Naive thymus-derived CD4-positive, alpha-beta T cell (primary cell): ENCODE measurements around the gene GRIA3. TPM values are rescaled to one million over a fixed set of nuclear protein-coding genes. Genes with fewer than 3 reads are reported as not detected.

Experiments used
- ATAC-seq: fragments of 150-1000 bp; cut with Tn5 transposase; 2 replicates; pipeline ENCODE4 v1.10.0; 2021; ENCODE audit warnings: mild to moderate bottlenecking, moderate library complexity
- CTCF ChIA-PET: fragments of 350-600 bp; sonication (Branson Sonifier 250); formaldehyde crosslinking; loops from one replicate; lab custom pipeline; 2021; ENCODE audit warnings: antibody characterized with exemption; lab: Charles Lee
- POLR2A ChIA-PET: fragments of 350-600 bp; sonication (Branson Sonifier 250); formaldehyde crosslinking; loops from one replicate; lab custom pipeline; 2021; ENCODE audit warnings: antibody characterized with exemption, inconsistent platforms; lab: Charles Lee
- DNase-seq, 9 donors: peaks; one replicate each; pipeline versions ENCODE4 v3.0.0 to v3.0.0-alpha.2; 2020 to 2022; ENCODE audit warnings: mixed read lengths in 1 of 9
- H3K27ac ChIP-seq: one replicate; pipeline ENCODE4 v1.7.0; 2013; ENCODE audit warnings: mild to moderate bottlenecking, low read depth, low read length, moderate library complexity
- H3K27me3 ChIP-seq, 2 donors: one replicate each; pipeline ENCODE4 v1.7.0; 2013; ENCODE audit warnings: low read length in 2 of 2, mild to moderate bottlenecking in 2 of 2, moderate library complexity in 2 of 2; ENCODE audit not compliant: control insufficient read depth in 2 of 2, insufficient read depth in 2 of 2
- H3K36me3 ChIP-seq, 3 experiments: 1 replicate in 2 of 3; 2 replicates in 1 of 3; pipeline ENCODE4 v1.7.0; 2013; ENCODE audit warnings: low read length in 3 of 3, mild to moderate bottlenecking in 3 of 3, moderate library complexity in 1 of 3; ENCODE audit not compliant: insufficient read depth in 3 of 3, control insufficient read depth in 2 of 3
- H3K4me1 ChIP-seq, 2 donors: one replicate each; pipeline ENCODE4 v1.7.0; 2013; ENCODE audit warnings: low read length in 2 of 2, mild to moderate bottlenecking in 2 of 2, moderate library complexity in 1 of 2; ENCODE audit not compliant: control insufficient read depth in 2 of 2, insufficient read depth in 2 of 2
- H3K4me3 ChIP-seq: 2 replicates; pipeline ENCODE4 v1.7.0; 2013; ENCODE audit warnings: mild to moderate bottlenecking, low read length
- H3K9me3 ChIP-seq, 3 experiments: 1 replicate in 2 of 3; 2 replicates in 1 of 3; pipeline ENCODE4 v1.7.0; 2013; ENCODE audit warnings: low read length in 3 of 3; ENCODE audit not compliant: control insufficient read depth in 2 of 3
- H3K27ac Mint-ChIP-seq, 9 donors: one replicate each; pipeline ENCODE4 v1.8.0; 2020 to 2022; ENCODE audit warnings: mixed read lengths in 9 of 9, mild to moderate bottlenecking in 8 of 9, moderate library complexity in 5 of 9, inconsistent platforms in 2 of 9
- H3K27me3 Mint-ChIP-seq, 5 donors: one replicate each; pipeline ENCODE4 v1.8.0; 2021 to 2022; ENCODE audit warnings: mixed read lengths in 5 of 5, mild to moderate bottlenecking in 1 of 5
- H3K36me3 Mint-ChIP-seq, 5 donors: one replicate each; pipeline ENCODE4 v1.8.0; 2020 to 2022; ENCODE audit warnings: mixed read lengths in 5 of 5, mild to moderate bottlenecking in 3 of 5, inconsistent platforms in 1 of 5
- H3K4me1 Mint-ChIP-seq, 7 donors: one replicate each; pipeline ENCODE4 v1.8.0; 2020 to 2022; ENCODE audit warnings: mixed read lengths in 7 of 7, mild to moderate bottlenecking in 3 of 7, inconsistent platforms in 1 of 7
- H3K4me3 Mint-ChIP-seq, 10 donors: one replicate each; pipeline ENCODE4 v1.8.0; 2020 to 2022; ENCODE audit warnings: mild to moderate bottlenecking in 10 of 10, mixed read lengths in 10 of 10, moderate library complexity in 6 of 10, inconsistent platforms in 2 of 10
- H3K9me3 Mint-ChIP-seq, 11 donors: one replicate each; pipeline ENCODE4 v1.8.0; 2020 to 2022; ENCODE audit warnings: mixed read lengths in 11 of 11, mild to moderate bottlenecking in 4 of 11, inconsistent platforms in 1 of 11, moderate library complexity in 1 of 11
- intact Hi-C, 2 donors: fragments of 100-400 bp; cut with micrococcal nuclease; formaldehyde crosslinking; loops; one replicate each; pipeline ENCODE4 v1.15.1; 2023
- polyA plus RNA-seq, 2 donors: library from polyadenylated mRNA; unstranded; fragments of 300-500 nt; fragmentation: Illumina TruSeq; gene quantifications; one replicate each; pipeline ENCODE4 v1.2.3, GENCODE V29; 2021
- total RNA-seq, 6 experiments: library from RNA in 5 of 6; stranded (reverse) in 5 of 6; gene quantifications; 1 replicate in 5 of 6; 2 replicates in 1 of 6; pipeline ENCODE4 v1.2.3 and lab custom pipeline; 2021 to 2026

GRIA3 gene
- not detected for total RNA-seq
- polyA plus RNA-seq = not detected
- total RNA-seq (lab: John Stamatoyannopoulos, UW) = not detected

DNA sequence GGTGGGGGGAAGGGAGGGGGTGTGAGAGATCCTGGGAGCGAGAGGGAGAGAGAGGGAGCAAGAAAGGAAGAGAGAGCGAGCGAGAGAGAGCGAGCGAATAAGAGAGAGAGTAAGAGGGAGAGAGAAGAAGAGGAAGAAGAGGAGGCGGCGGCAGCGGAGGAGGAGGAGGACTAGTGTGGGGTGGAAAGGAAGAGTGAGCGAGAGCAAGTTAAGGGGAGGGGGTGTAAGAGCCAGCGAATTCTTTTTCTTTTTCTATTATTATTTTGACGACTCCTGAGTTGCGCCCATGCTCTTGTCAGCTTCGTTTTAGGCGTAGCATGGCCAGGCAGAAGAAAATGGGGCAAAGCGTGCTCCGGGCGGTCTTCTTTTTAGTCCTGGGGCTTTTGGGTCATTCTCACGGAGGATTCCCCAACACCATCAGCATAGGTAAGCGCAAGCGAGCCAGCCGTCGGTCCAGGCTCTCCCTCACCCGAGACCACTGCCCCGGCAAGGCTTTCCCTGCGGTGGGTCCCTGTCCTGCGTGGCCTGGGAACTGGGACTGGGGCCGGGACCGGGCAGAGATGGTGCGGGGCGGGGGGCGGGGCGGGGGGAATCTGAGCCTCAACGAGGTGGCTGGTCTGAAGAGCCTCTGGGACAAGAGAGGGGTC, at the start of gene GRIA3:
TSS of gene GRIA3 (plus strand) at position 60 of the 647 bp plus-strand sequence. CDS start at position 318, 258 bp downstream.
- H3K27me3 Mint-ChIP-seq = peaks cover 27 to 54% (median 44%) of the 10 kb centered on the region in 5 donors

DNA sequence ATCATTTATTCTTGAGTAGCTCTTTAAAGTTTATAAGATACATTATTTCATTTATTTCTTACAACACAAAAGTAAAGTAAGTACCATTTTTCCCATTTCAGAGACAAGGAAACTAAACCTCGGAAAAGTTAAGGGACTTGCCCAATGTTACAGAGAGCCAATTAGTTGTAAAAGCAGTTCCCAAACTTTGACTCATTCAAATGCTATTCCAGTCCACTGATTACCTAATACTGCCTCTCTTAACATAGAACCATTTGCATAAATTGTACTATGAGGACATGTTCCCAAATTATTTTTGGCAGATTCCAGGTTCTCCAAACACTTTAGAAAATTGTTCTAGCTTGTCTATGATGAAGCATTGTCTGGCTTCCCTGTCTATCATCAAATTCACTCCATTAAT, 45.6 kb upstream of the GRIA3 start:
- no peak overlapping the region for H3K27ac Mint-ChIP-seq
- Histone ChIP-seq H3K27ac (no peak overlapping the region), H3K4me3 (no peak overlapping the region), H3K4me1 (no peaks in the 10 kb centered on the region), H3K36me3 (no peaks in the 10 kb centered on the region), H3K27me3 (no peaks in the 10 kb centered on the region), H3K9me3 (no peaks in the 10 kb centered on the region)
- ChIA-PET CTCF (no interaction called here), POLR2A (no interaction called here)
- no peaks in the 10 kb centered on the region for H3K27me3 Mint-ChIP-seq
- peaks cover 0 to 6% (median 0%) of the 10 kb centered on the region in 11 donors for H3K9me3 Mint-ChIP-seq
- H3K4me1 Mint-ChIP-seq = no peaks in the 10 kb centered on the region
- DNase-seq = no peak
- no peak for ATAC-seq
- intact Hi-C loops = no loop called here
- no peaks in the 10 kb centered on the region for H3K36me3 Mint-ChIP-seq
- H3K4me3 Mint-ChIP-seq = no peak overlapping the region

More for the DNA sequence above, at the start of gene GRIA3:
- ChIA-PET CTCF (no interaction called here), POLR2A (no interaction called here)
- no peaks in the 10 kb centered on the region for H3K4me1 ChIP-seq
- H3K36me3 Mint-ChIP-seq = no peaks in the 10 kb centered on the region
- H3K27ac Mint-ChIP-seq = no peak within 1 kb of the TSS
- H3K4me3 ChIP-seq = no peak within 1 kb of the TSS
- H3K4me1 Mint-ChIP-seq = peaks cover 0 to 20% (median 8%) of the 10 kb centered on the region in 7 donors
- H3K9me3 Mint-ChIP-seq = peaks cover 0 to 3% (median 0%) of the 10 kb centered on the region in 11 donors
- no peaks in the 10 kb centered on the region for H3K9me3 ChIP-seq
- intact Hi-C loops = no loop called here
- DNase-seq = no peak
- no peaks in the 10 kb centered on the region for H3K36me3 ChIP-seq
- no peak within 1 kb of the TSS for H3K27ac ChIP-seq
- H3K27me3 ChIP-seq = no peaks in the 10 kb centered on the region
- no peak for ATAC-seq
- H3K4me3 Mint-ChIP-seq = peak within 1 kb of the TSS in 9 of 10 donors; percentile 56 to 76 (median 75)

DNA sequence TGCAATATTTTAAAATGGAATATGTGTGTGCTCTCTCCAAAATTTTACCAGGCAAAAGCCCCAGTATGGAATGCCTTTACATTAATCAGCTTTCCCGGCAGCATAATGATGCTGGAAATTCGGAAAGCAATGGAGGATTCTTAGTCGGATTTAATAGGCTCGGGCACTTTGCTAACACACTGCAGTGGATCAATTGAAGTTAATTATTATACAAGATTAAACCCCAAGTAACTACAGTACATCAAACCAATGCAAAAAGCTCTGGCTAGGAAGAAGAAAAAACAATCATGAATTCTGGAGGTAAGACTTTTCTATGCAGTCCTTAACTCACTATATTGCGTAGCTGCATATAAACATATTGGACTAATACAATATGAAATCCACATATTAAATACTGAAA, 43.6 kb upstream of the GRIA3 start:
- intact Hi-C loops = no loop called here
- POLR2A ChIA-PET = no interaction called here
- CTCF ChIA-PET = no interaction called here

DNA sequence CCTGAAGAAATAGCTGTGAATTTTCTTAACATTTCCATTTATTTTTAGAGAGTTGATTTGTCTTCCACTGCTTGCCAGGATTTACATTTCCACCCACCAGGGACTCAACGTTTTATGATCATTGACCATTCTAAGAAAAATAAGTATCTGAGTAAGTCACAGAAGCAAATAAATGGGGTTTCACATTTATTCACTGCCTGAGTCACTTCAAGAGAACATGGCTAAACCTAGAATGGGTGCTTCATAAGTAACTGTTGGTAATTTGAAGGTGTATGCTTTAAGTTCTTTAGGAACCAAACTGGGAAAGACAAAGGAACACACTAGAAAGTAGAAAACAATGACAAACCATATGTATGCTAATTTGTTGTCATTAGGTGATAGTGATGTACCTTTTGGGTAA, 43.2 kb upstream of the GRIA3 start:
- POLR2A ChIA-PET = no interaction called here
- H3K4me1 Mint-ChIP-seq = no peaks in the 10 kb centered on the region
- no peaks in the 10 kb centered on the region for H3K36me3 Mint-ChIP-seq
- Histone ChIP-seq H3K36me3 (no peaks in the 10 kb centered on the region), H3K4me3 (no peak overlapping the region), H3K4me1 (no peaks in the 10 kb centered on the region), H3K27ac (no peak overlapping the region), H3K27me3 (no peaks in the 10 kb centered on the region), H3K9me3 (no peaks in the 10 kb centered on the region)
- ATAC-seq (no peak), DNase-seq (no peak)
- H3K27me3 Mint-ChIP-seq = no peaks in the 10 kb centered on the region
- CTCF ChIA-PET = no interaction called here
- H3K9me3 Mint-ChIP-seq = peaks cover 0 to 4% (median 0%) of the 10 kb centered on the region in 11 donors
- intact Hi-C loops = no loop called here
- H3K27ac Mint-ChIP-seq = no peak overlapping the region
- H3K4me3 Mint-ChIP-seq = no peak overlapping the region

More for the DNA sequence above, 43.6 kb upstream of the GRIA3 start:
- Mint-ChIP-seq H3K9me3 (peaks cover 0 to 6% (median 0%) of the 10 kb centered on the region in 11 donors), H3K27me3 (no peaks in the 10 kb centered on the region), H3K4me1 (no peaks in the 10 kb centered on the region), H3K36me3 (no peaks in the 10 kb centered on the region), H3K4me3 (no peak overlapping the region), H3K27ac (no peak overlapping the region)
- Histone ChIP-seq H3K4me1 (no peaks in the 10 kb centered on the region), H3K36me3 (no peaks in the 10 kb centered on the region), H3K27ac (no peak overlapping the region), H3K4me3 (no peak overlapping the region), H3K9me3 (no peaks in the 10 kb centered on the region), H3K27me3 (no peaks in the 10 kb centered on the region)
- ATAC-seq (no peak), DNase-seq (no peak)

- intact Hi-C loops = no loop called here
Measured at GRCh38 chrX:123153846-123154335, 30.2 kb upstream of the GRIA3 start.

DNA sequence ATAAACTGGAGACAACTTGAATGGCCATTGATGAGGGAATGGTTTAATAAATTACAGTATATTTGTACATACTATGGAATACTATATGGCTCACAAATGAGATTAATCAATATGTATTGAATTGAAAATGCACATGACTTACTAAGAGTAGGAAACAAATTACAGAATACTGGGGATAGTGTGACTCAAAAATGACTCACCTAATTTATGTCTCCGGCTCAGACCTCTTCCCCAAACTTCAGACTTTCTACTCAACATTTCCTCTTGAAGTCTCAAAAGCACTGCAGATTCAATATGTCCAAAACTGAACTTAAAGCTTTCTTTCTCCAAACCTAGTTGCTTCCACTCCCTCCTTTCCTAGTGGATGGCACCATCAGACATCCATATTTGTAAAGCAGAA, 28.8 kb upstream of the GRIA3 start:
- Mint-ChIP-seq H3K4me3 (no peak overlapping the region), H3K36me3 (no peaks in the 10 kb centered on the region), H3K27me3 (no peaks in the 10 kb centered on the region), H3K4me1 (no peaks in the 10 kb centered on the region), H3K27ac (no peak overlapping the region), H3K9me3 (peaks cover 0 to 8% (median 3%) of the 10 kb centered on the region in 11 donors)
- no peak for DNase-seq
- Histone ChIP-seq H3K36me3 (no peaks in the 10 kb centered on the region), H3K4me3 (no peak overlapping the region), H3K27me3 (no peaks in the 10 kb centered on the region), H3K9me3 (no peaks in the 10 kb centered on the region), H3K27ac (no peak overlapping the region), H3K4me1 (no peaks in the 10 kb centered on the region)
- CTCF ChIA-PET = no interaction called here
- ATAC-seq = no peak
- POLR2A ChIA-PET = no interaction called here
- intact Hi-C loops = no loop called here

More at GRCh38 chrX:123153846-123154335, 30.2 kb upstream of the GRIA3 start:
- H3K4me1 ChIP-seq = no peaks in the 10 kb centered on the region
- no peak overlapping the region for H3K27ac ChIP-seq
- no peaks in the 10 kb centered on the region for H3K4me1 Mint-ChIP-seq
- ChIA-PET POLR2A (no interaction called here), CTCF (no interaction called here)
- H3K9me3 ChIP-seq = no peaks in the 10 kb centered on the region
- no peak overlapping the region for H3K4me3 ChIP-seq
- no peaks in the 10 kb centered on the region for H3K36me3 Mint-ChIP-seq
- DNase-seq (no peak), ATAC-seq (no peak)
- H3K27ac Mint-ChIP-seq = no peak overlapping the region
- no peaks in the 10 kb centered on the region for H3K27me3 ChIP-seq
- peaks cover 0 to 3% (median 0%) of the 10 kb centered on the region in 5 donors for H3K27me3 Mint-ChIP-seq
- no peak overlapping the region for H3K4me3 Mint-ChIP-seq
- no peaks in the 10 kb centered on the region for H3K36me3 ChIP-seq
- peaks cover 0 to 2% (median 0%) of the 10 kb centered on the region in 11 donors for H3K9me3 Mint-ChIP-seq

DNA sequence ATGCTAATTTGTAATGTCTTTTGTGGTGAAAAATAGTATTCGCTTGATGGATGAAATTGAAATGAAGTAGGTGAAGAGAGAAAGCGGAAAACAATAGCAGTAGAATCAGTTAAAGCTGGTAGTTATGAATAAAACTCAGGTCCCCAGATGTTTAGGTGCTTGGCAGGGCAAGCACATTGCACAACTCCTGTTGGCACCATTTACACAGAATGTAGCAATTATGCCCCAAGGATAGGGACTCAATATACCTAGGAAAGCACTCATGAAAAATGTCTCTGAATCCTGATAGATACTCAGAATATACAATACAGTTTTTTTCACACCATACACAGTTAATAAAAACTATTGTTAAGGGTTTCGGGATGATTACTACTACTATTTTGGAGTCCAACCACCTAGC, 26.5 kb upstream of the GRIA3 start:
- DNase-seq = no peak
- CTCF ChIA-PET = no interaction called here

More for the DNA sequence above, 26.5 kb upstream of the GRIA3 start:
- intact Hi-C loops = no loop called here
- Mint-ChIP-seq H3K27ac (no peak overlapping the region), H3K27me3 (no peaks in the 10 kb centered on the region), H3K36me3 (no peaks in the 10 kb centered on the region), H3K4me1 (no peaks in the 10 kb centered on the region), H3K9me3 (peaks cover 0 to 18% (median 2%) of the 10 kb centered on the region in 11 donors), H3K4me3 (no peak overlapping the region)
- Histone ChIP-seq H3K9me3 (no peaks in the 10 kb centered on the region), H3K4me1 (no peaks in the 10 kb centered on the region), H3K27ac (no peak overlapping the region), H3K4me3 (no peak overlapping the region), H3K36me3 (no peaks in the 10 kb centered on the region), H3K27me3 (no peaks in the 10 kb centered on the region)
- ATAC-seq = no peak
- POLR2A ChIA-PET = no interaction called here
